ENCODE measurements around the gene PDIK1L. TPM values are rescaled to one million over a fixed set of nuclear protein-coding genes. Genes with fewer than 3 reads are reported as not detected.

PDIK1L gene
- total RNA-seq, 1 donor from 2014 or later: 11.7 TPM

- DNase-seq: no peak
These were observed 59.8 kb downstream of the PDIK1L start, which contains the start of gene ZNF593OS for GRCh38 chr1:26171084-26172072. TSS of gene ZNF593OS (minus strand) at chr1:26171832. CDS start at chr1:26171661, 171 bp downstream.

Other genes with a start within 250 kb of the PDIK1L start
- 6.5 TPM for gene PAQR7, start 236.1 kb upstream of the PDIK1L start, total RNA-seq
- gene STMN1, start 205.4 kb upstream of the PDIK1L start, total RNA-seq: 86.0 TPM
- gene PAFAH2, start 113.8 kb upstream of the PDIK1L start, total RNA-seq: 20.2 TPM
- 5.4 TPM for gene EXTL1, start 90.0 kb upstream of the PDIK1L start, total RNA-seq
- gene SLC30A2, start 65.7 kb upstream of the PDIK1L start, total RNA-seq: 1.2 TPM
- gene TRIM63, start 44.2 kb upstream of the PDIK1L start, total RNA-seq: 64.5 TPM
- 1.5 TPM for gene FAM110D, start 47.3 kb downstream of the PDIK1L start, total RNA-seq
- gene C1orf232, start 57.1 kb downstream of the PDIK1L start, total RNA-seq: not detected
- gene ZNF593, start 58.1 kb downstream of the PDIK1L start, total RNA-seq: 15.8 TPM
- not detected for gene ZNF593OS, start 60.0 kb downstream of the PDIK1L start, total RNA-seq
- 13.0 TPM for gene CNKSR1, start 65.7 kb downstream of the PDIK1L start, total RNA-seq
- gene CATSPER4, start 78.8 kb downstream of the PDIK1L start, total RNA-seq: not detected
- gene CEP85, start 122.4 kb downstream of the PDIK1L start, total RNA-seq: 107 TPM
- 7.7 TPM for gene SH3BGRL3, start 168.3 kb downstream of the PDIK1L start, total RNA-seq
- 7.8 TPM for gene UBXN11, start 194.8 kb downstream of the PDIK1L start, total RNA-seq
- gene CD52, start 206.1 kb downstream of the PDIK1L start, total RNA-seq: not detected
- gene CRYBG2, start 242.3 kb downstream of the PDIK1L start, total RNA-seq: 13.7 TPM

All from tongue (tissue), 2 donors.